Central memory CD8-positive, alpha-beta T cell (primary cell): ENCODE results near the gene DGKB.

Experiments
- ATAC-seq: fragments of 150-1000 bp; cut with Tn5 transposase; replicated peaks from 2 replicates; pipeline ENCODE4 v1.10.0; 2022; ENCODE audit warnings: mild to moderate bottlenecking, moderate FRiP score, moderate number of reproducible peaks; ENCODE audit not compliant: poor library complexity, severe bottlenecking; ENCODE audit errors: extremely low read depth
- DNase-seq, 2 donors: peaks; one replicate each; pipeline ENCODE4 v3.0.0; 2021; ENCODE audit warnings: low spot score in 2 of 2
- H3K27ac Mint-ChIP-seq: one replicate; pipeline ENCODE4 v1.8.0; 2022; ENCODE audit warnings: low read depth, mild to moderate bottlenecking, moderate library complexity, mixed read lengths
- H3K27me3 Mint-ChIP-seq: one replicate; pipeline ENCODE4 v1.8.0; 2022; ENCODE audit warnings: mixed read lengths
- H3K36me3 Mint-ChIP-seq: one replicate; pipeline ENCODE4 v1.8.0; 2022; ENCODE audit warnings: mild to moderate bottlenecking, moderate library complexity, mixed read lengths; ENCODE audit not compliant: insufficient read depth
- H3K4me1 Mint-ChIP-seq: one replicate; pipeline ENCODE4 v1.8.0; 2022; ENCODE audit warnings: mixed read lengths
- H3K4me3 Mint-ChIP-seq: one replicate; pipeline ENCODE4 v1.8.0; 2022; ENCODE audit warnings: mild to moderate bottlenecking, moderate library complexity, mixed read lengths
- H3K9me3 Mint-ChIP-seq: one replicate; pipeline ENCODE4 v1.8.0; 2022; ENCODE audit warnings: mixed read lengths

DGKB gene

GRCh38 chr7:14206121-14206520 lies 696.4 kb downstream of the DGKB start:
- H3K9me3 Mint-ChIP-seq: no peaks in the 10 kb centered on the region
- no peaks in the 10 kb centered on the region for H3K4me1 Mint-ChIP-seq
- H3K4me3 Mint-ChIP-seq: no peak overlapping the region
- DNase-seq (no peak), ATAC-seq (no peak)
- H3K36me3 Mint-ChIP-seq: no peaks in the 10 kb centered on the region
- H3K27me3 Mint-ChIP-seq: no peaks in the 10 kb centered on the region
- no peak overlapping the region for H3K27ac Mint-ChIP-seq

- H3K27ac Mint-ChIP-seq: no peak overlapping the region
- H3K4me1 Mint-ChIP-seq: no peaks in the 10 kb centered on the region
- no peak overlapping the region for H3K4me3 Mint-ChIP-seq
- DNase-seq: no peak
- H3K36me3 Mint-ChIP-seq: no peaks in the 10 kb centered on the region
- no peaks in the 10 kb centered on the region for H3K27me3 Mint-ChIP-seq
- H3K9me3 Mint-ChIP-seq: no peaks in the 10 kb centered on the region
- no peak for ATAC-seq
Measured at GRCh38 chr7:14201353-14201752, 701.2 kb downstream of the DGKB start.

GRCh38 chr7:14199336-14199735 lies 703.2 kb downstream of the DGKB start:
- DNase-seq (no peak), ATAC-seq (no peak)
- Mint-ChIP-seq H3K36me3 (no peaks in the 10 kb centered on the region), H3K9me3 (no peaks in the 10 kb centered on the region), H3K27ac (no peak overlapping the region), H3K4me3 (no peak overlapping the region), H3K27me3 (no peaks in the 10 kb centered on the region), H3K4me1 (no peaks in the 10 kb centered on the region)

- DNase-seq: no peak
- no peak for ATAC-seq
- no peak overlapping the region for H3K27ac Mint-ChIP-seq
Measured at GRCh38 chr7:14197280-14197679, 705.3 kb downstream of the DGKB start.

GRCh38 chr7:14196555-14196954 lies 706.0 kb downstream of the DGKB start:
- ATAC-seq (no peak), DNase-seq (no peak)
- Mint-ChIP-seq H3K4me3 (no peak overlapping the region), H3K9me3 (no peaks in the 10 kb centered on the region), H3K36me3 (no peaks in the 10 kb centered on the region), H3K4me1 (no peaks in the 10 kb centered on the region), H3K27ac (no peak overlapping the region), H3K27me3 (no peaks in the 10 kb centered on the region)

More at GRCh38 chr7:14197280-14197679, 705.3 kb downstream of the DGKB start:
- no peak overlapping the region for H3K4me3 Mint-ChIP-seq
- no peaks in the 10 kb centered on the region for H3K4me1 Mint-ChIP-seq
- no peaks in the 10 kb centered on the region for H3K36me3 Mint-ChIP-seq
- H3K27me3 Mint-ChIP-seq: no peaks in the 10 kb centered on the region
- H3K9me3 Mint-ChIP-seq: no peaks in the 10 kb centered on the region

- Mint-ChIP-seq H3K9me3 (no peaks in the 10 kb centered on the region), H3K4me3 (no peak overlapping the region), H3K36me3 (no peaks in the 10 kb centered on the region), H3K4me1 (no peaks in the 10 kb centered on the region), H3K27me3 (no peaks in the 10 kb centered on the region), H3K27ac (no peak overlapping the region)
- ATAC-seq (no peak), DNase-seq (no peak)
Measured at GRCh38 chr7:14195871-14196270, 706.7 kb downstream of the DGKB start.

- ATAC-seq (no peak), DNase-seq (no peak)
- Mint-ChIP-seq H3K36me3 (no peaks in the 10 kb centered on the region), H3K27me3 (no peaks in the 10 kb centered on the region), H3K9me3 (no peaks in the 10 kb centered on the region), H3K27ac (no peak overlapping the region), H3K4me1 (no peaks in the 10 kb centered on the region), H3K4me3 (no peak overlapping the region)
Measured at GRCh38 chr7:14195079-14195478, 707.5 kb downstream of the DGKB start.

GRCh38 chr7:14191686-14192098 lies 710.9 kb downstream of the DGKB start:
- H3K4me3 Mint-ChIP-seq: no peak overlapping the region
- no peaks in the 10 kb centered on the region for H3K4me1 Mint-ChIP-seq
- no peaks in the 10 kb centered on the region for H3K36me3 Mint-ChIP-seq
- DNase-seq: no peak
- peaks cover 6% of the 10 kb centered on the region for H3K9me3 Mint-ChIP-seq
- ATAC-seq: no peak
- H3K27ac Mint-ChIP-seq: no peak overlapping the region
- H3K27me3 Mint-ChIP-seq: no peaks in the 10 kb centered on the region

- Mint-ChIP-seq H3K9me3 (peaks cover 6% of the 10 kb centered on the region), H3K36me3 (no peaks in the 10 kb centered on the region), H3K27me3 (peaks cover 35% of the 10 kb centered on the region), H3K4me1 (no peaks in the 10 kb centered on the region), H3K4me3 (no peak overlapping the region), H3K27ac (no peak overlapping the region)
- ATAC-seq (no peak), DNase-seq (no peak)
Measured at GRCh38 chr7:14184292-14184864, 718.2 kb downstream of the DGKB start.

GRCh38 chr7:14179781-14180180 lies 722.8 kb downstream of the DGKB start:
- Mint-ChIP-seq H3K27ac (no peak overlapping the region), H3K4me1 (no peaks in the 10 kb centered on the region), H3K4me3 (no peak overlapping the region), H3K36me3 (no peaks in the 10 kb centered on the region), H3K27me3 (peaks cover 28% of the 10 kb centered on the region), H3K9me3 (no peaks in the 10 kb centered on the region)
- DNase-seq (no peak), ATAC-seq (no peak)

- H3K36me3 Mint-ChIP-seq: no peaks in the 10 kb centered on the region
- no peaks in the 10 kb centered on the region for H3K9me3 Mint-ChIP-seq
- H3K27ac Mint-ChIP-seq: no peak overlapping the region
Measured at GRCh38 chr7:14177876-14178275, 724.7 kb downstream of the DGKB start.

GRCh38 chr7:14170872-14171271 lies 731.7 kb downstream of the DGKB start:
- no peak overlapping the region for H3K27ac Mint-ChIP-seq
- H3K4me1 Mint-ChIP-seq: no peaks in the 10 kb centered on the region
- ATAC-seq (no peak), DNase-seq (no peak)
- H3K9me3 Mint-ChIP-seq: peaks cover 7% of the 10 kb centered on the region
- peaks cover 9% of the 10 kb centered on the region for H3K27me3 Mint-ChIP-seq
- H3K4me3 Mint-ChIP-seq: no peak overlapping the region
- H3K36me3 Mint-ChIP-seq: no peaks in the 10 kb centered on the region

More at GRCh38 chr7:14177876-14178275, 724.7 kb downstream of the DGKB start:
- no peak overlapping the region for H3K4me3 Mint-ChIP-seq
- DNase-seq: no peak
- H3K27me3 Mint-ChIP-seq: peaks cover 14% of the 10 kb centered on the region
- no peak for ATAC-seq
- H3K4me1 Mint-ChIP-seq: no peaks in the 10 kb centered on the region

GRCh38 chr7:14158111-14158510 lies 744.4 kb downstream of the DGKB start:
- no peak overlapping the region for H3K27ac Mint-ChIP-seq
- H3K9me3 Mint-ChIP-seq: peaks cover 5% of the 10 kb centered on the region
- no peaks in the 10 kb centered on the region for H3K4me1 Mint-ChIP-seq
- no peaks in the 10 kb centered on the region for H3K36me3 Mint-ChIP-seq
- no peak overlapping the region for H3K4me3 Mint-ChIP-seq
- ATAC-seq (no peak), DNase-seq (no peak)
- H3K27me3 Mint-ChIP-seq: peaks cover 8% of the 10 kb centered on the region

- Mint-ChIP-seq H3K9me3 (peaks cover 5% of the 10 kb centered on the region), H3K4me1 (no peaks in the 10 kb centered on the region), H3K27ac (no peak overlapping the region), H3K36me3 (no peaks in the 10 kb centered on the region), H3K4me3 (no peak overlapping the region), H3K27me3 (peaks cover 8% of the 10 kb centered on the region)
- DNase-seq: no peak
- no peak for ATAC-seq
Measured at GRCh38 chr7:14156436-14156835, 746.1 kb downstream of the DGKB start.
